ENCODE data around the gene GBX1. TPM values are rescaled to one million over a fixed set of nuclear protein-coding genes. Genes with fewer than 3 reads are reported as not detected.

GBX1 gene
- total RNA-seq, 1 donor from 2014 or later, result not detected

DNA sequence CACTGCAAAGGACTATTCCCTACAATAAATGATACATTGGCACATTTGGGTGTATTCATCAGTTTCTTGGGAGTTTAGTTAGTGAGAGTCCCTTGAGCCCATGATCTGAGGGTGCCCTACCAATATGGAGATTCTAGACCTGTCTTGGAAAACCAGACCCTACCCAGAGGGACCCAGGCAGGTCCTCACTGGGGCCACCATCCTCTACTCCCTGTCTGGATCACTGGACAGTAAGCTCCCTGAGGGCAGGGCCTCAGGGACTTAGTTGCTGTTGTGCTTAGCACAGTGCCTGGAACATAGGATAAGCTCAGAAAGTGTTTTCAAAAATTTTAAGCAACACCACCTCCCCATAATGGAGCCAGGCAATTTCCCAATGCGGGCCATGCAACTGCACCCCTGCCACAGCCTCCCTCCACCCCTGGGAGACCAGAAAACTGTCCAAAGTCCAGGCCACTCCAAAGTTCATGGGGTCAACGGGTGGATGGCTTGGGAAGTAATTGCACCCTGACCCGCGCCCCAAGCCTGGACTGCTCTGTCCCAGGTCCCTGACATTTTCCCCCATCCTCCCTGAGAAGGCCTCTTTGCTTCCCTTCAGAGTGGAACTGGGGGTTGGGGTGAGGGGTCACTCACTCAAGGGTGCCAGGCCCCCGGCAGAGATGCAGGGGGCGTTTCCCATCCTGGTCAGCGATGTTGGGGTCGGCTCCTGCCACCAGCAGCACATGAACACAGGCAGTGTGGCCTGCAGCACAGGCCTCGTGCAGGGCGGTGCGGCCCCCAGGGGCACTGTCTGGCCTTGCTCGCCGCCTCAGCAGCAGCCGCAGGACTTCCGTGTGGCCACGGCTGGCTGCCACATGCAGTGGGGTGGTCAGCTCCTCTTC is 18.5 kb upstream of the GBX1 start:
- Mint-ChIP-seq H3K27me3 (ENCODE audit: insufficient read depth, low read depth) (peaks cover 13% of the 10 kb centered on the region), H3K9me3 (no peaks in the 10 kb centered on the region)

GRCh38 chr7:151181011-151181431 is 13.5 kb upstream of the GBX1 start:
- Histone ChIP-seq H3K9me3 (ENCODE audit: low read depth) (no peaks in the 10 kb centered on the region), H3K79me2 (ENCODE audit: low read depth) (no peaks in the 10 kb centered on the region), H3F3A (ENCODE audit: low read depth) (no peaks in the 10 kb centered on the region), H3K4me1 (no peaks in the 10 kb centered on the region), H3K27ac (no peak overlapping the region), H3K4me2 (no peak overlapping the region), H4K20me1 (ENCODE audit: low read depth) (no peaks in the 10 kb centered on the region), H3K36me3 (no peaks in the 10 kb centered on the region), H3K9ac (no peak overlapping the region), H3K4me3 (no peak overlapping the region), H2AFZ (replicated peaks) (no peak overlapping the region), H3K27me3 (peaks cover 24% of the 10 kb centered on the region)
- no peak overlapping the region for H3K27ac Mint-ChIP-seq
- H3K4me3 Mint-ChIP-seq, result no peak overlapping the region
- H3K36me3 Mint-ChIP-seq, result no peaks in the 10 kb centered on the region
- no peak for TF ChIP-seq EZH2 (IDR thresholded peaks at IDR 0.05)
- TF ChIP-seq EZH2phosphoT487 (IDR thresholded peaks at IDR 0.05), result no peak
- no peak for TF ChIP-seq CTCF (IDR thresholded peaks at IDR 0.05)
- peaks cover 2% of the 10 kb centered on the region for H3K9me3 Mint-ChIP-seq
- DNase-seq (ENCODE audit: low spot score), result no peak
- H3K4me1 Mint-ChIP-seq, result no peaks in the 10 kb centered on the region
- peaks cover 19% of the 10 kb centered on the region for H3K27me3 Mint-ChIP-seq (ENCODE audit: insufficient read depth, low read depth)

More for the DNA sequence above, 18.5 kb upstream of the GBX1 start:
- H3K36me3 Mint-ChIP-seq, result no peaks in the 10 kb centered on the region
- no peak for DNase-seq (ENCODE audit: low spot score)
- no peaks in the 10 kb centered on the region for H3K9me3 ChIP-seq (ENCODE audit: low read depth)
- H3K4me3 Mint-ChIP-seq, result no peak overlapping the region
- no peak overlapping the region for H3K27ac ChIP-seq
- no peak overlapping the region for H3K4me2 ChIP-seq
- H3K4me1 Mint-ChIP-seq, result no peaks in the 10 kb centered on the region
- H3K4me1 ChIP-seq, result no peaks in the 10 kb centered on the region
- no peak for TF ChIP-seq EZH2phosphoT487 (IDR thresholded peaks at IDR 0.05)
- H4K20me1 ChIP-seq (ENCODE audit: low read depth), result no peaks in the 10 kb centered on the region
- H2AFZ ChIP-seq (replicated peaks), result no peak overlapping the region
- H3K36me3 ChIP-seq, result no peaks in the 10 kb centered on the region
- no peak overlapping the region for H3K27ac Mint-ChIP-seq
- no peak overlapping the region for H3K4me3 ChIP-seq
- H3F3A ChIP-seq (ENCODE audit: low read depth), result no peaks in the 10 kb centered on the region
- no peak overlapping the region for H3K9ac ChIP-seq
- peaks cover 10% of the 10 kb centered on the region for H3K27me3 ChIP-seq
- no peaks in the 10 kb centered on the region for H3K79me2 ChIP-seq (ENCODE audit: low read depth)

DNA sequence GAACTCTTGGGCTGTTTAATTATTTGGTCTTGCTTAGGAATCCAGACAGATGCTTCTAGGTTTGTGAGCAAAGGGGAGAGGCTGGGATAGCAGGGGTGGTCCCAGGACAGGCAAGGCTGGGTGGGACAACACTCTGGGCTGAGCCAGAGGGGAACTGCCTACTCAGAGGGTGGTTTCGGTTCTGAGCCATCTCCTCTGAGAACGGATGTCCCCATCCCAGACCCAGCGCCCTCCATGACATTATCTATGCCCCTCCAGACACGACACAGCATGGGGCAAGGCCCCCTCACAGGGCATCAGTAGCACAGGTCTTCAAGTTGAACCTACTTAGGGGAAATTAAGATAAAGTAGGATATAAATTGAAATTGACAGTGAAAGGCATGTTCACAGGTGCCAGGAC is 12.5 kb upstream of the GBX1 start:
- Histone ChIP-seq H2AFZ (replicated peaks) (no peak overlapping the region), H3K27ac (no peak overlapping the region), H4K20me1 (ENCODE audit: low read depth) (no peaks in the 10 kb centered on the region), H3K9ac (no peak overlapping the region), H3K4me2 (no peak overlapping the region), H3F3A (ENCODE audit: low read depth) (no peaks in the 10 kb centered on the region), H3K27me3 (peaks cover 35% of the 10 kb centered on the region), H3K4me1 (no peaks in the 10 kb centered on the region), H3K9me3 (ENCODE audit: low read depth) (no peaks in the 10 kb centered on the region), H3K79me2 (ENCODE audit: low read depth) (no peaks in the 10 kb centered on the region), H3K36me3 (no peaks in the 10 kb centered on the region), H3K4me3 (no peak overlapping the region)
- no peaks in the 10 kb centered on the region for H3K4me1 Mint-ChIP-seq
- DNase-seq (ENCODE audit: low spot score), result no peak
- TF ChIP-seq EZH2phosphoT487 (IDR thresholded peaks at IDR 0.05) (no peak), CTCF (IDR thresholded peaks at IDR 0.05) (no peak), EZH2 (IDR thresholded peaks at IDR 0.05) (no peak)
- no peaks in the 10 kb centered on the region for H3K36me3 Mint-ChIP-seq
- peaks cover 4% of the 10 kb centered on the region for H3K9me3 Mint-ChIP-seq
- no peak overlapping the region for H3K4me3 Mint-ChIP-seq
- no peak overlapping the region for H3K27ac Mint-ChIP-seq
- peaks cover 21% of the 10 kb centered on the region for H3K27me3 Mint-ChIP-seq (ENCODE audit: insufficient read depth, low read depth)

DNA sequence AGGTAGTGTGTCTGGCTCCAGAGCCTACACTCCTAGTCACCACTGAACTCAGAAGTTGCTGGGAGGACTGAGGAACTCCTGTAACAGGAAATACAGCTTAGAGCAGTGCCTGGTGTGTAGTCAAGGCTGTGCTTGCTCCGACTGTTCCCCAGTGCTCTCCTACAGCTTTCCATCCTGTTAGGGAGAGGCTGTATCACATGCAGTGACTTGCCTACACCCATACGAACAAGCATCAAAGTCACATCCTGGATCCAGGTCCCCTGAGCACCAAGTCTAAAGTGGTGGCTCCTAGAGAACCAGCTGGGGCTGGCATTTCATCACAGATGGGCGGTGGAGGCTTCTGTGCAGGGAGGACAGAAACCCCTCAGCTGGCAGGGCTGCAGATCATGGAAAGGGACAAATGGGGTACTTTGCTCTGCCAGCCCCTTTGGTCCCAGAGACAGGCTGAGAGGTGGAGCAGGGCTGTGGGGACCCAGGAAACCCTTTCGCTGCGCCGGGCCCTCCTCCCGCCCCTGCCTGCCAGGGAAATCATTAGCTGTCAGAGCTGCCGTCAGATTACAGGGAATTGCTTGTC is 11.9 kb upstream of the GBX1 start:
- Histone ChIP-seq H3K9me3 (ENCODE audit: low read depth) (no peaks in the 10 kb centered on the region), H3F3A (ENCODE audit: low read depth) (no peaks in the 10 kb centered on the region), H3K79me2 (ENCODE audit: low read depth) (no peaks in the 10 kb centered on the region), H3K4me2 (no peak overlapping the region), H4K20me1 (ENCODE audit: low read depth) (no peaks in the 10 kb centered on the region), H2AFZ (replicated peaks) (no peak overlapping the region), H3K36me3 (no peaks in the 10 kb centered on the region), H3K4me1 (no peaks in the 10 kb centered on the region), H3K27ac (no peak overlapping the region), H3K27me3 (peaks cover 39% of the 10 kb centered on the region), H3K9ac (no peak overlapping the region), H3K4me3 (no peak overlapping the region)
- H3K36me3 Mint-ChIP-seq, result no peaks in the 10 kb centered on the region
- peaks cover 8% of the 10 kb centered on the region for H3K9me3 Mint-ChIP-seq
- peaks cover 24% of the 10 kb centered on the region for H3K27me3 Mint-ChIP-seq (ENCODE audit: insufficient read depth, low read depth)
- H3K4me1 Mint-ChIP-seq, result no peaks in the 10 kb centered on the region
- H3K4me3 Mint-ChIP-seq, result no peak overlapping the region
- DNase-seq (ENCODE audit: low spot score), result no peak
- TF ChIP-seq CTCF (IDR thresholded peaks at IDR 0.05) (no peak), EZH2phosphoT487 (IDR thresholded peaks at IDR 0.05) (no peak), EZH2 (IDR thresholded peaks at IDR 0.05) (no peak)
- no peak overlapping the region for H3K27ac Mint-ChIP-seq

All from neural progenitor cell (in vitro differentiated cells).